Mesendoderm (in vitro differentiated cells): ENCODE data around the gene ERBB4.

Source experiments
- DNase-seq: peaks from one replicate; pipeline ENCODE4 v3.0.0; 2013
- H2AK5ac ChIP-seq: 2 replicates; pipeline ENCODE4 v1.6.1; 2013; ENCODE audit warnings: low read length, inconsistent platforms
- H2BK120ac ChIP-seq: 2 replicates; pipeline ENCODE4 v1.6.1; 2013; ENCODE audit warnings: low read depth, mild to moderate bottlenecking, low read length, moderate library complexity, mixed read lengths
- H2BK15ac ChIP-seq: replicated peaks from 2 replicates; pipeline ENCODE4 v1.6.1; 2013; ENCODE audit warnings: low read depth, mild to moderate bottlenecking, moderate library complexity
- H2BK5ac ChIP-seq: 2 replicates; pipeline ENCODE4 v1.6.1; 2013; ENCODE audit warnings: low read length, inconsistent platforms
- H3K18ac ChIP-seq: 2 replicates; pipeline ENCODE4 v1.6.1; 2013; ENCODE audit warnings: mild to moderate bottlenecking, low read length, mixed read lengths
- H3K23ac ChIP-seq: one replicate; pipeline ENCODE4 v1.6.1; 2013; ENCODE audit warnings: low read length
- H3K27ac ChIP-seq: 2 replicates; pipeline ENCODE4 v1.5.1; 2013; ENCODE audit warnings: low read depth, mild to moderate bottlenecking, inconsistent platforms, low read length, moderate library complexity
- H3K27me3 ChIP-seq: 2 replicates; pipeline ENCODE4 v1.6.1; 2013; ENCODE audit warnings: low read length, control low read depth, mild to moderate bottlenecking, inconsistent platforms; ENCODE audit not compliant: insufficient read depth, poor library complexity
- H3K36me3 ChIP-seq: 2 replicates; pipeline ENCODE4 v1.6.1; 2013; ENCODE audit warnings: low read length, inconsistent platforms; ENCODE audit not compliant: control insufficient read depth, insufficient read depth
- H3K4ac ChIP-seq: one replicate; pipeline ENCODE4 v1.6.1; 2013; ENCODE audit warnings: low read depth, mild to moderate bottlenecking, low read length, moderate library complexity
- H3K4me1 ChIP-seq: 2 replicates; pipeline ENCODE4 v1.6.1; 2013; ENCODE audit warnings: low read depth, low read length, inconsistent platforms; ENCODE audit not compliant: control insufficient read depth
- H3K4me2 ChIP-seq: 2 replicates; pipeline ENCODE4 v1.6.1; 2013; ENCODE audit warnings: low read length
- H3K4me3 ChIP-seq: 2 replicates; pipeline ENCODE4 v1.5.1; 2013; ENCODE audit warnings: mild to moderate bottlenecking, low read length
- H3K56ac ChIP-seq: one replicate; pipeline ENCODE4 v1.6.1; 2013; ENCODE audit warnings: low read length
- H3K79me1 ChIP-seq: 2 replicates; pipeline ENCODE4 v1.6.1; 2013; ENCODE audit warnings: low read length, inconsistent platforms
- H3K79me2 ChIP-seq: 2 replicates; pipeline ENCODE4 v1.6.1; 2013; ENCODE audit warnings: mild to moderate bottlenecking, low read length; ENCODE audit not compliant: control insufficient read depth, insufficient read depth
- H3K9ac ChIP-seq: 2 replicates; pipeline ENCODE4 v1.6.1; 2013; ENCODE audit warnings: low read length, inconsistent platforms
- H4K5ac ChIP-seq: one replicate; pipeline ENCODE4 v1.6.1; 2013; ENCODE audit warnings: low read length
- H4K8ac ChIP-seq: one replicate; pipeline ENCODE4 v1.6.1; 2013; ENCODE audit warnings: low read depth, mild to moderate bottlenecking, control low read depth, low read length, moderate library complexity
- WGBS: extraction: QIAGEN DNeasy Blood & Tissue Kit; methylation state at CpG from one replicate; pipeline ENCODE4 v1.1.7; 2013; ENCODE audit warnings: low lambda C conversion rate, missing lambda C conversion rate; ENCODE audit not compliant: insufficient coverage; ENCODE audit errors: extremely low coverage; 5-methylcytosine and 5-hydroxymethylcytosine counted together

ERBB4 gene

DNA sequence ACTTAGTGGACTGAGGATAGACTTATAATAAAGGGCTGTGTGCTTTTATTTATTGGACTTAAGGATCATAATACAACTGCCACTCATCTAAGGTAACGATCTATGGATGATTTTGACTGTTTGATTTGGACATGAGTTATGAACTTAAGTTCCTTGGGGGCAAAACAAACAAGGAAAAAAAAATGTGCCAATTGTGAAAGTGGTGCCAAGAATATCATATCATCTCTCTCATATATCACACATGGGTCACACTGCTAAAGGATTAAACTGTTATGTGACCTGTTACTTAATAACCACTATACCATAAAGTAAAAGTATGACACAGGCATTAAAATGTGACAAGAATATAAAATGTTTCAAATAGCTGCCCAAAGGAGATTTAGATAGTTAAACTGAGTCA is 886.3 kb downstream of the ERBB4 start:
- H2BK15ac ChIP-seq = no peak overlapping the region
- no peak overlapping the region for H3K56ac ChIP-seq
- no peak overlapping the region for H2BK5ac ChIP-seq
- no peak overlapping the region for H3K27ac ChIP-seq
- no CpG with 5 or more reads among the region's 1 CpG for WGBS
- DNase-seq = no peak
- no peak overlapping the region for H2AK5ac ChIP-seq
- no peak overlapping the region for H3K18ac ChIP-seq
- no peak overlapping the region for H4K5ac ChIP-seq
- H4K8ac ChIP-seq = no peak overlapping the region
- H3K27me3 ChIP-seq = no peaks in the 10 kb centered on the region
- no peak overlapping the region for H3K4ac ChIP-seq
- H3K36me3 ChIP-seq = no peaks in the 10 kb centered on the region
- H3K4me3 ChIP-seq = no peak overlapping the region
- no peak overlapping the region for H3K9ac ChIP-seq
- H2BK120ac ChIP-seq = no peak overlapping the region
- H3K4me1 ChIP-seq = no peaks in the 10 kb centered on the region
- H3K23ac ChIP-seq = no peak overlapping the region
- H3K79me2 ChIP-seq = no peaks in the 10 kb centered on the region
- H3K79me1 ChIP-seq = no peaks in the 10 kb centered on the region
- H3K4me2 ChIP-seq = no peak overlapping the region

DNA sequence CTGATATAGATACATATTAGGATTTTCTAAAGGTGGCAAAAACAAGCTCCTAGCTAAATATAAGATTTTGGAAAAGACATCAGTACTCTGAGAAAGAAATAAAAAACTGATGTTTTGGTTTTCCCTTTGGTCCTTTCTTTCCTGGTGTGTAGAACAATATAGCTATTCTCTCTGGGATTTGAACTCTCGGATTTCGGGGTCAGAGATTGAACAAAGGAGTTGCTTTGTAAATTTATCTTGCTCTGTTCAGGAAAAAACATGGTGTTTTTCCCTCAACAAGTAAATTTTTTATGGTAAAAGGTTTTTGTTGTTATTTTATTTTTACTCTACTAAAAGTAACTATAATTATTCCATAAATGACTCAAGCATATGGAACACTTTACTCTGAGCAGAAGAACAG is 889.3 kb downstream of the ERBB4 start:
- H3K56ac ChIP-seq = no peak overlapping the region
- H3K4me1 ChIP-seq = no peaks in the 10 kb centered on the region
- H2BK15ac ChIP-seq = no peak overlapping the region
- no peak overlapping the region for H4K8ac ChIP-seq
- no peak overlapping the region for H3K4me3 ChIP-seq
- H4K5ac ChIP-seq = no peak overlapping the region
- DNase-seq = no peak
- no peaks in the 10 kb centered on the region for H3K79me1 ChIP-seq
- H3K4ac ChIP-seq = no peak overlapping the region
- H3K27me3 ChIP-seq = no peaks in the 10 kb centered on the region
- no peak overlapping the region for H3K18ac ChIP-seq
- no peak overlapping the region for H3K9ac ChIP-seq
- H3K23ac ChIP-seq = no peak overlapping the region
- no peaks in the 10 kb centered on the region for H3K79me2 ChIP-seq
- no peak overlapping the region for H3K27ac ChIP-seq
- no peak overlapping the region for H2AK5ac ChIP-seq
- no CpG with 5 or more reads among the region's 2 CpGs for WGBS
- no peak overlapping the region for H2BK120ac ChIP-seq
- no peak overlapping the region for H3K4me2 ChIP-seq
- H3K36me3 ChIP-seq = no peaks in the 10 kb centered on the region
- H2BK5ac ChIP-seq = no peak overlapping the region

DNA sequence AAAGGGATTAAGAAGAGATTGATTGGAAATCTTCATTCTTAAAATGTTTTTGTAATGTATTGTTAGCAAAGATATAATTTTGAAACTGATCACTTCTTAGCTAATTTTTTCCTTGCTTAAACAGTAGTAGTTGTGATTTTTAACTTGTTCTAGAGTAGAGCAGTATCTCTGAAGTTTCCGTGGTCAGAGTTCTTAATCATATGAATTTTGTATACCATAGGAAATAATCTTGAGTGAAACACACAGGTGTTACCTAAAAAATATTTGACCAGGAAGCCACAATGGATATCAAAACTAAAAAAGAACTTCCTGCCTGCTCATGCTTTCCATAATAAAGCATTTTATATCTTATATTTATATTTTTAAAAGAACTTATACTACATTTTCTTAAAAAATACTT is 907.1 kb downstream of the ERBB4 start:
- H3K27ac ChIP-seq = no peak overlapping the region
- H3K4me2 ChIP-seq = no peak overlapping the region
- H3K36me3 ChIP-seq = no peaks in the 10 kb centered on the region
- WGBS = no CpG with 5 or more reads among the region's 1 CpG
- H3K56ac ChIP-seq = no peak overlapping the region
- H3K9ac ChIP-seq = no peak overlapping the region
- H3K79me2 ChIP-seq = no peaks in the 10 kb centered on the region
- H3K27me3 ChIP-seq = no peaks in the 10 kb centered on the region
- no peak overlapping the region for H4K8ac ChIP-seq
- no peaks in the 10 kb centered on the region for H3K79me1 ChIP-seq
- no peak for DNase-seq
- no peak overlapping the region for H2BK15ac ChIP-seq
- H3K4me3 ChIP-seq = no peak overlapping the region
- H3K18ac ChIP-seq = no peak overlapping the region
- H2BK5ac ChIP-seq = no peak overlapping the region
- no peak overlapping the region for H2BK120ac ChIP-seq
- H3K4ac ChIP-seq = no peak overlapping the region
- H2AK5ac ChIP-seq = no peak overlapping the region
- no peak overlapping the region for H4K5ac ChIP-seq
- H3K4me1 ChIP-seq = no peaks in the 10 kb centered on the region
- H3K23ac ChIP-seq = no peak overlapping the region

DNA sequence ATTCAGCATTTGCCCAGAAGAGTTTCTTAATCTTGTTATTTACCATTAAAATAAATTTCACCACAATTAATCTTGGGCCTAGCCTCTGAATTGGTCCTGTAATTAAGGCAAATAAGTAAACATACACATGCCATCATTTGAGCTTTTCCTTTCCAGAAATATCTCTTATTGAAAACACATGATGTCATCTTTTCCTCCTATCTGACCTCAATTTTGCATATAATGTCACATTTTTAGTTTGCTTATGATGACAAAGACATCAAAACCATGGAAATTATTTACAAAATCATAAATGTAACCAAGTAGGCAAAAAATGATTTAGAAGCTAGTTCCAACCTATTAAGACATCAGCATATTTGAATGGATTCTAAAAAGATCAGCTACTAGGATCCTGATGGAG is 915.5 kb downstream of the ERBB4 start:
- no peak overlapping the region for H3K4ac ChIP-seq
- H4K5ac ChIP-seq = no peak overlapping the region
- no peak overlapping the region for H3K27ac ChIP-seq
- no peaks in the 10 kb centered on the region for H3K36me3 ChIP-seq
- H2BK5ac ChIP-seq = no peak overlapping the region
- H3K4me3 ChIP-seq = no peak overlapping the region
- no peak overlapping the region for H3K4me2 ChIP-seq
- no peak overlapping the region for H4K8ac ChIP-seq
- H2AK5ac ChIP-seq = no peak overlapping the region
- no peak overlapping the region for H2BK120ac ChIP-seq
- H3K79me1 ChIP-seq = no peaks in the 10 kb centered on the region
- no peak overlapping the region for H3K56ac ChIP-seq
- H3K27me3 ChIP-seq = no peaks in the 10 kb centered on the region
- H3K4me1 ChIP-seq = no peaks in the 10 kb centered on the region
- no peak overlapping the region for H3K23ac ChIP-seq
- no peak for DNase-seq
- H3K9ac ChIP-seq = no peak overlapping the region
- no peaks in the 10 kb centered on the region for H3K79me2 ChIP-seq
- no peak overlapping the region for H3K18ac ChIP-seq
- H2BK15ac ChIP-seq = no peak overlapping the region

DNA sequence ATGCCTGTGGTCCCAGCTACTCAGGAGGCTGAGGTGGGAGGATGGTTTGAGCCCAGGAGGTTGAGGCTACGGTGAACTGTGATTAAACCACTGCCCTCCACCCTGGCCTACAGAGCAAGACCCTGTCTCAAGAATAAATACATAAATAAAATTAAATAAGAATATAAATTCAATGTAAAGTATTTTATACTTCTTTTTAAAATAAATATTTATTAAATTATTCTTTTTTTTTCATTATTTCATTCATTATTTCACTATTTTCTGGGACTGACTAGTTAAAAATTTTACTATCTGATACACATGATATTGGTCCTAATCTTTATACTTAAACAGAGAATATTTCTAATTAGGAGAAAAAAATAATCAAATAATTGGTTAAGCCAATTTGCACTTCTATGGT is 917.6 kb downstream of the ERBB4 start:
- H4K5ac ChIP-seq = no peak overlapping the region
- no peak overlapping the region for H3K4me2 ChIP-seq
- no CpG with 5 or more reads among the region's 1 CpG for WGBS
- no peak overlapping the region for H3K4ac ChIP-seq
- H3K4me1 ChIP-seq = no peaks in the 10 kb centered on the region
- no peak overlapping the region for H3K18ac ChIP-seq
- DNase-seq = no peak
- H3K27ac ChIP-seq = no peak overlapping the region
- H3K56ac ChIP-seq = no peak overlapping the region
- H2BK120ac ChIP-seq = no peak overlapping the region
- H3K4me3 ChIP-seq = no peak overlapping the region
- H3K36me3 ChIP-seq = no peaks in the 10 kb centered on the region
- H2AK5ac ChIP-seq = no peak overlapping the region
- H3K79me1 ChIP-seq = no peaks in the 10 kb centered on the region
- no peak overlapping the region for H2BK15ac ChIP-seq
- no peak overlapping the region for H3K23ac ChIP-seq
- no peaks in the 10 kb centered on the region for H3K27me3 ChIP-seq
- no peak overlapping the region for H3K9ac ChIP-seq
- no peak overlapping the region for H2BK5ac ChIP-seq
- H4K8ac ChIP-seq = no peak overlapping the region
- H3K79me2 ChIP-seq = no peaks in the 10 kb centered on the region

DNA sequence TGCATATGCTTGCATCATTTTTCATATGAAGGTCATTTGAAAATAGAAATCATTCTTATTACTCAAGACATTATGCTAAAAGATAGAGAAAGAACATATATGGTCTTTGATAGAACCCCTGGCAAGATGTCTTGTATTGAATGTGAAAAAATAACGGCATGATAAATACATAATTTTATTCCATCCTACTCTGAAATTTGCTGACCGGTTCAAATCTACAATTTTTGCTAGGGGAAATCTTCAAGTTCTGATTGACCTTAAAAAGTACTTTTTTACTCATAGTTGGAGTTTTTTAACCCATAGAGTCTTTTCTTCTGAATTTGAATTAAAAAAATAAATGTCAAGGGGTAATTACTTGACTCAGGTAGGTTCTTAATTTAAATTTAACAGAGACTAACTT is 920.8 kb downstream of the ERBB4 start:
- no peak overlapping the region for H3K4me3 ChIP-seq
- no peak overlapping the region for H3K18ac ChIP-seq
- no peak overlapping the region for H4K5ac ChIP-seq
- DNase-seq = no peak
- no peaks in the 10 kb centered on the region for H3K4me1 ChIP-seq
- no peak overlapping the region for H3K56ac ChIP-seq
- H3K27ac ChIP-seq = no peak overlapping the region
- no peak overlapping the region for H2BK120ac ChIP-seq
- no peak overlapping the region for H4K8ac ChIP-seq
- H3K9ac ChIP-seq = no peak overlapping the region
- H3K79me2 ChIP-seq = no peaks in the 10 kb centered on the region
- H3K23ac ChIP-seq = no peak overlapping the region
- H3K36me3 ChIP-seq = no peaks in the 10 kb centered on the region
- H3K27me3 ChIP-seq = no peaks in the 10 kb centered on the region
- H3K4me2 ChIP-seq = no peak overlapping the region
- H3K79me1 ChIP-seq = no peaks in the 10 kb centered on the region
- no peak overlapping the region for H3K4ac ChIP-seq
- no peak overlapping the region for H2BK15ac ChIP-seq
- no peak overlapping the region for H2BK5ac ChIP-seq
- WGBS = no CpG with 5 or more reads among the region's 2 CpGs
- no peak overlapping the region for H2AK5ac ChIP-seq
